HG02759 (cell line): ENCODE results near the gene COL23A1.

Source experiments
- ATAC-seq: cut with Tn5 transposase; IDR thresholded peaks from one replicate; pipeline ENCODE4 v1.9.1; 2021; ENCODE audit warnings: mild to moderate bottlenecking, moderate library complexity; ENCODE audit not compliant: unreplicated experiment

COL23A1 gene

DNA sequence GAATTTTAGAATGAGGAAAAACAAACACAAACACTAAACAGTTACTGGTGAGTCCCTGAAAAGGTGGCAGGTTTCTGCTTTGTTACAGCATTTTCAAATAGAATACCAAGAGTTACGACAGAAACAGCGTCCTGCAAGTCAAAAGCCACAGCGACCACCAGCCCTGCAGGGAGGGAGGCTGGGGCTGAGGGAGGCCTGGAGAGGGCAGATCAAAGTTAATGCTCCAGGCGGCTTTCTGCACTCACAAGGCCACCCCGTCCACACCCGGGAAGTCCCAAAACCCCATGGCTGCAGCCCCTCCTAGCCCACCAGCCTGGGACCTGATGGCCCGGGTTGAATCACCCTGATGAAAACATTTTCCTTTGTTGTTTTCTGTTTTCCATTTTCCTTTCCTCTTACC is 29.3 kb downstream of the COL23A1 start:
- ATAC-seq, result no peak

DNA sequence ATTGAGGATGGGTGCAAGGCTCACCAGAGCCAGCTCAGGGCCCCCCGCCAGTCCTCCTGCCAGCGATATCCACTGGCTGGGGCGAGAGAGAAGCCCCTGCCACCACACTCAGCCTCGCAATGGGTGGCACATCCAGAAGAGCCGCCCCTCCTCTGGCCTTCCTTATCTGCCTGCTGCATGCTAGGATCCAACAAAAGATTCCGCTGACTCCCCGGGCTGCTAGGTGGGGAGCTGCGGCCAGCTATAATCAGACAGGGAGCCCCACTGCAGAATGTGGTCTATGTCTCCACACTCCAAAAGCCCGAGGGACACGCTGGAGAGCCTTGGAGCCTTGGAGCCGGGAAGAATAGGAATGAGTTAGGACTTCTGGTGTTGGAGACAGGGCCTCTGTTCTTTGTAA is 32.8 kb downstream of the COL23A1 start:
- no peak for ATAC-seq

DNA sequence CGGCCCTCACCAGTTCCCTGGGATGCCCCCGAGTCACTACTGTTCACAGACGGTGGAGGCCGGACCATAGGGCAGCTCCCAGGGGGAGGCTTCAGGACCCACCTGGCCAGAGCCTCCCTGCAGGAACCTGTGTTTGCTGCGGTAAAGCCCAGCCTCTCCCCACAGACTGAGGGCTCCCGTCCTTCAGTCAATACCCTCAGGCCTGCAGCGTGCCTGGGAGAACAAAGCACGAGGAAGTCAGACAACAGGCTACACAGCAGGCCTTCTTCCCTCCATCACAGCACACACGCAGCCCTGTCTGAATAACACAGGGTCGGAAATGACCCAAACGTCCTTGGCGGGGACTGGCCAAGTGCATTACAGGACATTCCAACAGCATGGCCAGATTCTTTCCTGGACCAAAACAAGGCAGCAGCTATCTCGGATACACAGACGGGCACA is 34.4 kb downstream of the COL23A1 start:
- no peak for ATAC-seq

DNA sequence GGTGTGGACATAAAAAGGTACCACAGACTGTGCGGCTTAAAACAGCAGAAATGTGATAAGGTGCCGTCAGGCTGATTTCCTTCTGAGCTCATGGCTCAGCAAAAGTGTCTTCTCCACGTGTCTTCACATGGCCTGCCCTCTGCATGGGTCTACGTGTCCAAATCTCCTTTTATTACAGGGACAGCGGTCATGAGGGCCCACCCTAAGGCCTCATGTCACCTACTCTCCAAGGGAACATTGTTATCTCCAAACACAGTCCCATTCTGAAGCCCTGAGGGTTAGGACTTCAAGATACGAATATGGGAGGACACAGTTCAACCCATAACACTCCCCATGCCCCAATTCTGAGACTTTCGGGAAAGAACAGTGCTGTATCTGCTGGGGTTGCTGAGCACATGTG is 35.2 kb downstream of the COL23A1 start:
- no peak for ATAC-seq

DNA sequence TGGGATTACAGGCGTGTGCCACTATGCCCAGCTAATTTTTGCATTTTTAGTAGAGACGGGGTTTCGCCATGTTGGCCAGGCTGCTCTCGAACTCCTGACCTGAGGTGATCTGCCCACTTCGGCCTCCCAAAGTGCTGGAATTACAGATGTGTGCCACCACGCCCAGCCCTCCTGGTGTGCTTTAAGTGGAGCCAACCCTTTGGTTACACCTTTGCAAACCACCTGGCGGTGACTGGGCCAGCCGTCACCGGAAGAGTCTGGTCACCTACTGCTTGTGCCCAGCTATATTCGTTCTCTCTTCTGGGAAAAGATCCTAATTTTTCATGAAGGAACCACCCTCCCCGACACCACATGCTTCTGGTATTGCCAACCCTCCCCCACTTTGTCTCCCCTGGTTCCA is 35.9 kb downstream of the COL23A1 start:
- ATAC-seq, result no peak

DNA sequence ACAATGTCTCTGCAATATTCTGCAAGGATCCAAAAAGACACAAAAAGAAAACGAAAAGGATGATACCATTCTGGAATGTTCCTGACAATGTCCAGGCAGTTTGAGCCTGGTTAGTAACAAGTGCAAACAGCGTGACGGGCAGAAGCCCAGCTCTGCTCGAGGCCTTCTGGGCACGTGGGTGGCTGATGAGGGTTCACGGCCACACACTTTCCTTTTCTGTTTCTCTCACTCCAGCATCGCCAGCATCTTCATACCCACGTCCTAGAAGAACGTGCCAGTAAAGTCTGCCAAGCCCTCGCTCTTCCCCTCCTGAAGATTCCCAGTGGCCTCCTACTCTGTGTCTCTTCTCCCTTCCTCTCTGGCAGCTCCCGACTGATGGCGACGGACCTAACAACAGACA is 36.7 kb downstream of the COL23A1 start:
- ATAC-seq, result no peak

DNA sequence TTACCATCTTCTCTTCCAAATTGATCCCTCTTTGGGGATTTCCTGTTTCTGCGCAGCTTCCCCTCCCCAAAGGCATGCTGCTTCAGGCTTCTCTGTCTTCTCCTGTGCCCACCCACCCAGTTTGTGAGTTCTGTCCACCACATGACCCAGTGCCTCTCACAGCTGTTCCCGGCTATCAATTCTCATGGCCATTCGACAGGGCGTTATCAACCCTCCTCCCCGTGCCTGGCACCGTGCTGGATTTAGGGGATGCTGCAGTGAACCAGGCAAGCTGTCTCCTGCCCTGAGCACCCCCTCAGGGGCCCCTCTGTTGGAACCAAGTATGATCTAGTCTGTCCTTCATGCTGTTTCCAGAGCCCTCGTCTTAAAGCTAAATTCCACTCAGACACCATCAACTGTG is 38.7 kb downstream of the COL23A1 start:
- ATAC-seq, result no peak

DNA sequence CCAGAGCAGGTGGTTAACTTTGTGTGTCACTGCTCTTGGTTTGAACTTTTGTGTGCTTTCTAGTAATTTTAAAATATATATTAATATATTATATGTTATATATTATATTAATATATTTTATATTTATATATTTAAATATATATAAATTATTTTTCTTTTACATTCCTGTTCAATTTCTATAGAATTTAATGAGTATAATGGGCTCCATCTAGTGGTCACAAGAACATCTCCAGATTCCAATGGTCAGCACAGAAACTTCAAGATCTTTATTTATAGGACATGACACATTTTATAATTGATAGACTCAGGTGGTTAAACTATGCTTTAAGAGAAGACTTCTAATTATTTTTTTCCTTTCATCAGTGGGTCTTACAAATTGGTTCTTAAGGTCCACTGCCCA is 39.1 kb downstream of the COL23A1 start:
- ATAC-seq, result no peak

DNA sequence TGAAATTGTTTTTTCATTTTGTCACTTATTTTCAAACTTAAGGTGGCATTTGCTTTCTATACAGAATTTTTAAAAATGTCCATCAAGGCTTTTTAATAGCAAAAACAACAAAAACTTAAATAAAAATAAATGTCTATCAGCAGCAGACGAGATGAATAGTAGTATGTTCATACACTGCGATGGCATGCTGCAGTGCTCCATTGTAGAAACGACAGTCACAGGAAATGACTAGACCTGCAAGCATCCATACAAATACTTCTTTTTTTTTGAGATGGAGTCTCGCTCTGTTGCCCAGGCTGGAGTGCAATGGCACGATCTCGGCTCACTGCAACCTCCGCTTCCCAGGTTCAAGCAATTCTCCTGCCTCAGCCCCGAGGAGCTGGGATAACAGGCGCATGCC is 41.4 kb downstream of the COL23A1 start:
- no peak for ATAC-seq

DNA sequence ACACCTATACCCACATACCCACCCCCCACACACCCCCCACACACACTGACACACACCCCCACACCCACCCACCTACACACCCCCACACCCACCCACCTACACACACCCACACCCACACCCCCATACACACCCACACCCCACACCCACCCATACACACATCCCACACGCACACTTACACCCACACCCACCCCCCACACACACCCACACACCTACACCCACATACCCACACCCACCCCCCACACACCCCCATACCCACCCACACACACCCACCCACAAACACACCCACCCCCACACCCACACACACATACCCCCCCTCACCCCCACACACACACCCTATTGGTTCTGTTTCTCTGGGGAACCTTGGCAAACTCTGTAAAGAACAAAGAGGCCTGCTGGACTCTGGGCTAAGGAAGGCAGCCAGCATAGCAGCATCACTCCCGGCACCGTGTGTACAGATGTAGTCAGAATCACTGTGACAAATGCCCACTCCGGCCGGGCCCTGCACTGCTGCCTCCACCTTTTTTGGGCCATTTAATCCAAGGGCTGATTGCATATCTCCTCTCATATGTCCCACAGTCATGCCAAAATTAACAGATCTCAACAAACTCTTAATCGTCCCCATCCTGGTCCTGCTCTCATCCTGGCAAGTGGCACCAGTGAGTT is 42.3 kb downstream of the COL23A1 start:
- ATAC-seq, result no peak

DNA sequence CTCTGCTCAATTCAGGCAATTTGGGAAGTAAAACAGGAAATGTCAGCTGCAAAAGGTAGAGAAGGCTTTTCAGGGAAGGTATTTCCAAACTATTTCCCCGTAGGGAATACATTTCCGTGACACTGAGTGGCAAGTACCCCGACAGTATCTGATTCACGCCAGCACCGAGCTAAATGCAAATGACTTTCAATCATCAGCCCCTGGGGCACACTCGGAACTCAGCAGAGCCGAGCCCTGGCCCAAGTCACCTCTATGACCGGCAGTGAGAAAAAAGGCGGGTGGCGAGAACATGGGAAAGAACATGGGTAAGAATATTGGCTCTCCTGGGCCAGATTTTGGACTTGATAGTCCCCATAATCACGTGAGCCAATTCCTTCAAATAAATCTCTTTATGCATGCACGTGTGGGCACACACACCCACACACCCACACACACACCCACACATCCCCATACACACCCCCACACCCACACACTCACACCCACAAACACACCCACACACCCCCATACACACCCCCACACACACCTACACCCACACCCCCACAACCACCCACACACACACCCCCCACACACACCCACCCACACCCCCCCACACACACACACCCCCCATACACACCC is 43.0 kb downstream of the COL23A1 start:
- no peak for ATAC-seq

DNA sequence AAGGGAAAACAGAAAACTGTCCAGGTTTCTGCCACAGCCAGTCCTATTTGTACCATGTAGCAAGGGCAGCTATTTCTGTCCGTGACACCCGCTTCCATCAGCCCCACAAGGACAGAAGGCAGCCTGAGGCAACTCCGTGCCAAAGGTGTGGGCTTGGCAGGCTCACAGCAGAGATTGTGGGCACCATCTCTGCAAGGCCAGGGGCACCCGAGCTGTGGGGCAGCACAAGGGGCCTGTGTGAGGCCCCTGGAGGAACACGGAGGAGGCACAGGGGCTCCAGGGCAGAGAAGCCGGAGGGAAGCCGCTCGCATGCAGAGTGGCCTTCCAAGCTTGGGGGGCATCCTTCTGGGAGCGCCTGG is 43.5 kb downstream of the COL23A1 start:
- no peak for ATAC-seq

DNA sequence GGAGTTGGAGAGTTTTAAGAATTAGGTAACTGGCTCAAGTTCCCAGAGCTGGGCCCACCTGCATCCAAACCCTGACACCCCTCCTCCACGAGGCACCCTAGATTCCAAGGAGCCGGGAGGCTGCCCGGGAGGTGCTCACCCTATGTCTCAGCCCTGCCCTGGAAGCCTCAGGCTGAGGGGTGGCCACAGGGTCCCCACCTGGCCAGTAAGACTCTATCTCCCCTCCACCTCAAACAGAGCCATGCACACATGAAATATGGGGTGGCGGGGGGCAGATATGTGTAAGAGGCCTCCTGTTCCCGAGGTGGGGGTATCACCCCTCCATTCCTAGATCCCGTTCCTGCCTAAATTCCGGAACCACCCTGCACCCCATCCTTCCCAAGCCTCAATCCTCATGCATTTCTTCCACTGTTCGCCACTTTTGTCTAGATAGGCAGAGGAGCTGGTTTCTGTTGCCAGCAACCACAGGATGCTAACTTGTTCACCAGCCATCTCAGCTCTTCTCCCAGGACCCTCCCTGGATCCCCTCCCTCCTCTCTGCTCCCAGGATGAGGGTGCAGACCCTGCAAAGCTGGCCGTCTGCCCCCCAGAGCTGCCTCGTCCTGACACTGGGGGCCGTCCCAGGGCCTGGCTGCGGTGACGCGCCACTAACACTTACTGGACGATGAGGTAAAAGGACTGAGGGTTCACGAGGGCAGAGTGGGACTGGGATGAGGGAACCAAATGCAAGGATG is 44.1 kb downstream of the COL23A1 start:
- ATAC-seq, result no peak

DNA sequence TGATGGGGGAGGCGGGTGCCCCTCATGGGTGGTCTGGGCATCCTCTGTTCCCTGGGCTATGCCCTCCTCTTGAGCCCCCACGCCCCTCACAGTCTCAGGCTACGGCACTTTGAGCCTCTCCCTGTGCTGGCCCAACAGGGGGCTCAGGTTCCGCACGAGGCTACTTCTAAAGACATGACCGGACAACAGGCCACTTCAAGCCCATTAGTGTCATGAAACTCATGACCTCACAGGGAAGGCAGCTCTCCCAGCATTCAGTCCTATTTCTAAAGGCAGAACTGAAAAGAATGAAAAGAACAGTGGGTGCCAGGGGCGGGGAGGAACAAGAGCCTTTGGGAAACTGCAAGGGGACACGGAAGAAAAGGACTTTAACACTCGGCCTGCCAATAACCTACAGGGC is 45.0 kb downstream of the COL23A1 start:
- ATAC-seq, result no peak

DNA sequence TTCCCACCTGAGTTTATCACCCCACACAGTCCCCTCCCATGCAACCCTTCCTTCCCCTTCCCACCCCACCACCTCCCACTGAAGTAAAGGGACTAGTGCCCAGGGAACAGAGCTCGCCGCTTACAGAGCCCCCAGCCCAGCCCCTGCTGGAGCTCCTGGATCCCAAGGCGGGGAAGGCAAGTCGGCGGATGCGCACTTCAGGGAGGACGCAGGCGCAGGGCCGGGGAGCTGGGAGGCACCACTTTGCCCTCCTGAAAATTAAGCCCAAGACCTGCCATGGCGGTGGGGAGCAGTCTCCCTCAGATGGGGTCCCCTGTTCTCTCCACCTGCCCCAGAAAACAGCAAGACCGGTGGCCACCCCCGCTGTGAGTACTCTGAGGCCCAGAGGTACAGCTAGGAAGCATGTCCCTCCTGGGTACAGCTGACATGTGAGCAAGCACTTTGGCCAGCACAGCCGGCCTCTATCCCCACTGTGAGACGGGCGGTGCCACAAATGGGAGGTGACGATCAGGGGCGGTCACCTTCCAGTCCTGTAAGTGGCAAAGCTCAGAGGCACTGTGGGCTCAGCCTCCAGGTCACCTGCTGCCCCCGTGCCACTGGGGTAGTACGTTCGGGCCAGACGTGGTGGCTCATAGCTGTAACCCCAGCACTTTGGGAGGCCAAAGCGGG is 45.9 kb downstream of the COL23A1 start:
- no peak for ATAC-seq

DNA sequence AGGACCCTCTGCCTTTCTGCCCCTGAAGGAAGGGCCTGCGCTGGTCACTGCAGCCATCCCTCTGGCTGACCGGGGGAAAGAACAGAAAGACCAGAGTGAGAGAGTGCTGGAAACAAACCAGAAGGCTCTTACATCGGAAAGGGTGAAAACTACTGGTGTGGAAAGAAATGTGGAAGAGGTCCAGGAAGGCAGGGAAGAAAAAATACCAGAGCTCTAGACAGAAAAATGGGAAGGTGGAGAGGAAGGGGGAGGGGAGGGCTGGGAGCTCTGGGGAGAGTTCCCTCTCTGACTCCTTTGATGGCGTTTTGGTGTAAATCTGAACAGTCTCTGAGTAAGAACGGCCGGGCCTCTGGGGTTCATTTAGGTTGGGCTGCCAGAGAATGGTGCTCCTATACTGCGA is 47.7 kb downstream of the COL23A1 start:
- ATAC-seq, result no peak

DNA sequence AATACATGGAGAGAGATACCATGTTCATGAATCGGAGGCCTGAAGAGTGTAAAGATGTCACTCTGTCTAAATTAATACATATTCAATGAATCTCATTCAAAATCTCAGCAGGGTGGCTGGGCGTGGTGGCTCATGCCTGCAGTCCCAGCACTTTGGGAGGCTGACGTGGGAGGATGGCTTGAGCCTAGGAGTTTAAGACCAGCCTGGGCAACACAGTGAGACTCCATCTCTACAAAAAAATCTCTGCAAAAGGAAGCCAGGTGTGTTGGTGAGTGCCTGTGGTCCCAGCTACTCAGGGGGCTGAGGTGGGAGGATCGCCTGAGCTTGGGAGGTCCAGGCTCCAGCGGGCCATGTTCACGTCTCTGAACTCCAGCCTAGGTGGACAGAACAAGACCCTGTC is 49.7 kb downstream of the COL23A1 start:
- ATAC-seq, result no peak

DNA sequence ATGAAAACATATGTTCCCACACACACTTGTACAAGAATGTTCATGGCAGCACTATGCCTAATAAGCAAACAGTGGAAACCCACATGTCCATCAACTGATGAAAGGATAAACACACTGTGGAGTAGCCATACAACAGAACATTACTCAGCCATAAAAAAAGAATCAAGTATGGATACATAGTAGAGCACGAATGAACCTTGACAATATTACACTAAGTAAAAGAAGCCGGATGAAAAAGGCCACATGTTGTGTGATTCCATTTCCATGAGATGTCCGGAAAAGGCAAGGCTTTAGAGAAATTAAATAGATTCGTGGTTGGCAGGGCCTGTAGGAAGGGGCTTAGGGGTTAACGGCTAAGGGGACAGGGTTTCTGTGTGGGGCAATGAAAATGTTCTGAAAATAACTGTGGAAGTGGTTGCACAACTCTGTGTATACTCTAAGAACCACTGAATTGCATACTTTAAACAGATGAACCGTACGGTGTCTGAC is 51.4 kb downstream of the COL23A1 start:
- ATAC-seq, result no peak

DNA sequence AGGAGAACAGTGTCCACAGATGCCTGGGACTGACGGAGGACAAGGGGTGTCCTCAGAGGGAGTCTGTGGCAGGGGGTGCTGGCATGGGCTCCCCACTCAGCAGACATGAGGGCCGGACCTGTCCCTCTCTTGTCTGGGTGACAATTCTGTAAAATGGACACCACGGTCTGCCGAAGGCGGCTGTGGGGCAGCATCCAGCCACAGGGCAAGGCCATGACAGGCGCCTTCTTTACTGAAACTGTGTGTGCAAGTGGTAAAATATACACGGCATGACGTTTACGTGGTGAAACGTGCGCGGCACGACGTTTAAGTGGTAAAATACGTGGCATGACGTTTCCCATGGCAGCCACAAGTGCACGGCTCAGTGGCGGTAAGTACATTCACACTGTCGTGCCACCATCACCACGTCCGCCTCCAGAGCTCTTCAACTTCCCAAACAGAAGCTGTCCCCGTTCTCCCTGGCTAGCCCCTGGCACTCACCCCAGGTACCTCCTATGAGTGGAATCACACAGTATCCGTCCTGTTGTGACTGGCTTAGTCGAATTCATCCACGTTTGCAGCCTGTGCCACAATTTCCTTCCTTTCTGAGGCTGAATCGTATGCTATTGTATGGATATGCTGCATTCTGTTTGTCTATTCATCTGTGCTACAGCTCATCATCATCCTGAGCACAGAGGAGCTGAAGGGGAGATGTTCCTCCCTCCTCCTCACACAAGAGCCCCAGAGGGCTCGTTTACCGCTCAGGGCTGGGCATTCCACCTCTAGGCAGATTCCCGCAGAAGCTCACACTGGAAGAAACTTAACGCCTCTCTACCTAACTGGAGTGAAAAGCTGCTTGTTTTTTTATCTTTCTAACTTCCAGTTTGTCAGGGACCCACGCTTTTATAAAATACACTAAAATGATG is 52.5 kb downstream of the COL23A1 start:
- no peak for ATAC-seq

DNA sequence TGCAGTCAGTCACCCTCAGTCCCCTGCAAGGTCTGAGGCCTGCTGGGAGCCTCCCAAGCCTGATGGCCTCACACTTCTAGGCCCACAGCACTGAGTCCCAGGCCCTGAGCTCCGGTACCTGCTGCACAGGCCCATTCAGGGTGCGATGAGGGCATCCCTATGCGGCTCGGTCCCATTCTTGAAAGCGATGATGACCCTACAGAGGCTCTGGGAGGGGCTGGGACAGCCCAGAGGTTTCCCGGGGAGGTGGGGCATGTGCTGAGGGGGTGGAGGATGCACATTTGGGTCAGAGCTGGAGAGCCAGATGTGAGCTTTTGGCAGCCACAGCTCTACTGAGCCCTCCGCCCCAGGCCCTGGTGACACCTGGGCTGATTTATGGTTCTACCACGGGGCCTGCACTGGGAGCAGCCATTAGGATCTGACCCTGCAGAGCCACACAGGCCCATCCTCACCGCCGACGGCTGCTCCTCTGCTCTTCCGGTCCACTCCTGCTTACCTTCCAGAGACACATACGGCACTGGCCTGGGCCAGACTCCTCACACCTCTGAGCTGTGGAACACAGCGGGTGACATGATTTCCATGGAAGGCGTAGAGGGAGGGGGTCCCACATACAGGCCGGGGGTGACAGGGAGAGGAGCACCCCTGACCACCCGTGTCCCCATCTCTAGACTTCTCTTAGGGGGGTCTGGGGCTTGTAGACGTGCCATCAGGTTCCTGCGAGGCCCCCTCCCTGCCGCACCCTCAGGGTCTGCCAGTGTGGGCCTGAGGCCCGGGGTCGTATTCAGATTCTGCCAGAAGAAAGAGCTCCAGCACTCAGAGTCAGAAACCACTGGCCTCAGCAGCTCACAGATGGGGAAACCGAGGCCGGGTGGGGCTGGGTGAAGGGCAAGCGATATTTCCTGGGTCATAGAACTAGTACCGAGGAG is 53.4 kb downstream of the COL23A1 start:
- no peak for ATAC-seq
